Islet precursor cell (in vitro differentiated cells): ENCODE data around the gene KBTBD12.

Source experiments
- DNase-seq: peaks from one replicate; pipeline ENCODE4 v3.0.0-alpha.2; 2018

KBTBD12 gene

DNA sequence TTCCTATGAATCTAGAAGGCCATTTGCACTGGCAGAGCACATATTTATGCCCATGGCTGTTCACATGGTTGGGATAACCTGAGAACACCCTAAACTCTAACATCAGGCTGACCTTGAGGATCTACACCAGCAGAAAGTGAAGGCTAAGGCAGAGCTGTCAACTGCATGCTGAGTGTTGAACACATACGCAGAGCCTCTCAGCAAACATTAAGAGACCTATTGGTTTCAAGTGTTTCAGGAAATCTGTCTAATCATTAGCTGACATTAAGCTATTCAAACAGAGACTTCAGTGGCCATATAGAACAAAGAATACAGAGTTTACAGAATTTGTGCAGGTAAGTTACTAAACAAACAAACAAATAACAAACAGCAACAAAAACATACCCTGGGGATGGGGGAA lies 121.1 kb downstream of the KBTBD12 start:
- no peak for DNase-seq
